A204.1 (cell line): Measurements from ENCODE around the gene ANKRD34A.
"Not testable (repeated sequence)": the region's sequence is repeated elsewhere in the genome, so short reads cannot be mapped to it uniquely, and the experiment has no call there.

Experiments
- FAIRE-seq: peaks from 2 replicates; lab custom pipeline; 2012; peaks lifted over from hg19 to GRCh38; lab: Jason Lieb, UNC

The ANKRD34A gene

GRCh38 chr1:145942871-145943270 is 21.5 kb downstream of the ANKRD34A start:
- FAIRE-seq = no peak

GRCh38 chr1:145942405-145942804 is 22.0 kb downstream of the ANKRD34A start:
- FAIRE-seq = no peak

- no peak for FAIRE-seq
Measured at GRCh38 chr1:145937436-145937835, 26.9 kb downstream of the ANKRD34A start.

GRCh38 chr1:145936247-145936646 is 28.1 kb downstream of the ANKRD34A start:
- FAIRE-seq = no peak

GRCh38 chr1:145935708-145936107 is 28.7 kb downstream of the ANKRD34A start:
- no peak for FAIRE-seq

GRCh38 chr1:145932522-145933009 is 31.8 kb downstream of the ANKRD34A start:
- FAIRE-seq = not testable (repeated sequence)

- FAIRE-seq = no peak
Measured at GRCh38 chr1:145927916-145928643, 36.3 kb downstream of the ANKRD34A start.

GRCh38 chr1:145927063-145927886 is 37.1 kb downstream of the ANKRD34A start, which contains the start of gene RBM8A:
Gene RBM8A, minus strand, starts transcription at chr1:145927484. Its CDS starts 58 bp downstream, at chr1:145927426.
- peak; percentile 90 for FAIRE-seq

- no peak for FAIRE-seq
Measured at GRCh38 chr1:145926686-145927062, 37.7 kb downstream of the ANKRD34A start.

GRCh38 chr1:145922266-145922665 is 42.1 kb downstream of the ANKRD34A start:
- no peak for FAIRE-seq

- not testable (repeated sequence) for FAIRE-seq
Measured at GRCh38 chr1:145920297-145920696, 44.1 kb downstream of the ANKRD34A start.

GRCh38 chr1:145918992-145919939 is 45.1 kb downstream of the ANKRD34A start:
- no peak for FAIRE-seq

- FAIRE-seq = peak; percentile 39
Measured at GRCh38 chr1:145918144-145918991, 46.0 kb downstream of the ANKRD34A start, which contains the start of gene PEX11B. Gene PEX11B, minus strand, starts transcription at chr1:145918717. Its CDS starts 29 bp downstream, at chr1:145918688.

- no peak for FAIRE-seq
Measured at GRCh38 chr1:145917595-145917994, 46.8 kb downstream of the ANKRD34A start.

- FAIRE-seq = no peak
Measured at GRCh38 chr1:145916745-145917144, 47.6 kb downstream of the ANKRD34A start.

- FAIRE-seq = no peak
Measured at GRCh38 chr1:145912128-145912641, 52.2 kb downstream of the ANKRD34A start.
